H1 (cell line): Measurements from ENCODE around the gene TRIM47.

Source experiments
- CEBPB ChIP-seq: IDR thresholded peaks from 2 replicates; pipeline ENCODE4 v1.6.1; 2012; ENCODE audit warnings: low read depth, low read length
- EZH2 ChIP-seq: fragments of 200-600 bp; sonication (generic); IDR thresholded peaks from 2 replicates; pipeline ENCODE4 v1.7.1; 2012; ENCODE audit warnings: low read depth, mild to moderate bottlenecking, moderate library complexity, low read length, inconsistent platforms; ENCODE audit not compliant: severe bottlenecking
- KDM5A ChIP-seq: fragments of 200-600 bp; IDR thresholded peaks from 2 replicates; pipeline ENCODE4 v1.7.1; 2012; ENCODE audit warnings: mild to moderate bottlenecking, low read length, inconsistent platforms, mixed read lengths
- MAFK ChIP-seq: IDR thresholded peaks from 2 replicates; pipeline ENCODE4 v1.6.1; 2012; ENCODE audit warnings: low read depth, mild to moderate bottlenecking, improper control_type of control experiment, low read length
- NANOG ChIP-seq: IDR thresholded peaks from 2 replicates; pipeline ENCODE4 v1.6.1; 2011; ENCODE audit warnings: low read length, low read depth, mild to moderate bottlenecking, inconsistent platforms; ENCODE audit not compliant: insufficient read depth, poor library complexity, severe bottlenecking
- POLR2A ChIP-seq, 2 experiments: IDR thresholded peaks; 1 replicate in 1 of 2; 2 replicates in 1 of 2; pipeline ENCODE4 v1.6.1; 2011; ENCODE audit warnings: low read depth in 2 of 2, low read length in 2 of 2, mild to moderate bottlenecking in 2 of 2; ENCODE audit errors: control extremely low read depth in 1 of 2
- POLR2AphosphoS5 ChIP-seq: IDR thresholded peaks from 2 replicates; pipeline ENCODE4 v1.6.1; 2011; ENCODE audit warnings: low read depth, low read length
- RAD21 ChIP-seq, 2 experiments: IDR thresholded peaks in 1 of 2; conservative IDR thresholded peaks in 1 of 2; 2 replicates each; pipeline ENCODE4 v1.6.1; 2011; ENCODE audit warnings: low read depth in 2 of 2, low read length in 2 of 2, improper control_type of control experiment in 1 of 2, inconsistent platforms in 1 of 2, mild to moderate bottlenecking in 1 of 2, moderate library complexity in 1 of 2
- RFX5 ChIP-seq: IDR thresholded peaks from 2 replicates; pipeline ENCODE4 v1.6.1; 2011; ENCODE audit warnings: low read depth, low read length, improper control_type of control experiment, borderline replicate concordance
- SAP30 ChIP-seq: fragments of 300-600 bp; sonication (generic); IDR thresholded peaks from 2 replicates; pipeline ENCODE4 v1.7.1; 2012; ENCODE audit warnings: low read length, moderate library complexity, mild to moderate bottlenecking, inconsistent platforms; ENCODE audit not compliant: insufficient read depth, insufficient replicate concordance
- SIX5 ChIP-seq: IDR thresholded peaks from 2 replicates; pipeline ENCODE4 v1.6.1; 2011; ENCODE audit warnings: mild to moderate bottlenecking, low read depth, low read length
- TBP ChIP-seq: IDR thresholded peaks from 2 replicates; pipeline ENCODE4 v1.6.1; 2011; ENCODE audit warnings: low read depth, low read length, improper control_type of control experiment
- TF ChIP-seq, protein P1 (sequence below), 3 experiments: IDR thresholded peaks; 1 replicate in 2 of 3; 2 replicates in 1 of 3; pipeline versions ENCODE4 v1.5.1 to v1.6.1; 2011; ENCODE audit warnings: low read length in 3 of 3, mild to moderate bottlenecking in 3 of 3, inconsistent platforms in 2 of 3, low read depth in 1 of 3, moderate library complexity in 1 of 3; ENCODE audit not compliant: insufficient read depth in 1 of 3; ENCODE audit errors: control extremely low read depth in 1 of 3

DNA sequence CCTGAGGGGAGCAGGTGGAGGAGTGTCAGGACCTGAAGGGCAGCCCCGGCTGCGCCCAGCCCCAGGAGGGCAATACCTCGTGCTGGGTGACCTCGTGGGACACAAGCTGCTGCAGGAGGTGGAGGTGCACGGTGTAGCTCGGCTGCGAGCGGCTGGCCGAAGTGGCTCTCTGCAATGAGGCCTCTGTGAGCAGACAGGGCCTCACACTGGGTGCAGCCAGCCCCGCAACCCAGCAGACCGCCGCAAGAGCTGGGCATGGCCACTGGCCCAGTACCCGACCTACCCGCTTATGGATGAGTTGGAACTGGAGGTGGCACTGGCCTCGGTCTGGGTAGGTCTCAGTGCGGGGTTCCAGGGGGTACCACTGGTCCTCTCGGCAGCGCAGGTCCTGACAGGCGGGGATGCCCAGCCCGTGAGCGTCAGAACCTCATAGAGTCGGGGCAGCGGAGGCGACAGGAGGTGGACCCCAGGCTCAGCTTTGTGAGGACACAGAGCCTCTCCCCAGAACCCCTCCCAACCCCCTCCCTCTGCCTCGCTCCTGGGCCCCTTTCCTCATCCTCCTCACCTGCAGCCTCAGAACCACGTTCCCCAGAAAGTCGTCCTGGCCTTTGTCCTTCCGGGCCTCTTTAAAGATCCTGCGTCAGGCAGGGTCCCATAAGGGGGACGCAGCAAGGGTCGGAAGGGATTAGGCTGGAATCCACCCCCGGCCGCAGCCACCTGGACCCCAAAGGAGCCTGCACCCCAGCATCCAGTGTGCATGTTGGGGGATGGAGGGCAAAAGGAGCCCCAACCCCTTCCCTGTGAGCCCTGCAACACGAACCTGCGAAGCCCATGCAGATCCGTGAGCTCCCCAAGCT is 38.2 kb downstream of the TRIM47 start:
- TF ChIP-seq POLR2AphosphoS5 (no peak), SAP30 (no peak), POLR2A (IDR thresholded peaks at IDR 0.05; ENCODE audit: control extremely low read depth in 1 of 2, low read depth in 2 of 2, low read length in 2 of 2) (no peak), RAD21 (IDR thresholded peaks at IDR 0.05 in 1 of 2, conservative IDR thresholded peaks at IDR 0.05 in 1 of 2; ENCODE audit: low read depth in 2 of 2, low read length in 2 of 2) (no peak), NANOG (no peak), MAFK (no peak), RFX5 (no peak), TBP (no peak), KDM5A (no peak), CEBPB (no peak), SIX5 (no peak), EZH2 (no peak)
- TF ChIP-seq, protein P1, sequence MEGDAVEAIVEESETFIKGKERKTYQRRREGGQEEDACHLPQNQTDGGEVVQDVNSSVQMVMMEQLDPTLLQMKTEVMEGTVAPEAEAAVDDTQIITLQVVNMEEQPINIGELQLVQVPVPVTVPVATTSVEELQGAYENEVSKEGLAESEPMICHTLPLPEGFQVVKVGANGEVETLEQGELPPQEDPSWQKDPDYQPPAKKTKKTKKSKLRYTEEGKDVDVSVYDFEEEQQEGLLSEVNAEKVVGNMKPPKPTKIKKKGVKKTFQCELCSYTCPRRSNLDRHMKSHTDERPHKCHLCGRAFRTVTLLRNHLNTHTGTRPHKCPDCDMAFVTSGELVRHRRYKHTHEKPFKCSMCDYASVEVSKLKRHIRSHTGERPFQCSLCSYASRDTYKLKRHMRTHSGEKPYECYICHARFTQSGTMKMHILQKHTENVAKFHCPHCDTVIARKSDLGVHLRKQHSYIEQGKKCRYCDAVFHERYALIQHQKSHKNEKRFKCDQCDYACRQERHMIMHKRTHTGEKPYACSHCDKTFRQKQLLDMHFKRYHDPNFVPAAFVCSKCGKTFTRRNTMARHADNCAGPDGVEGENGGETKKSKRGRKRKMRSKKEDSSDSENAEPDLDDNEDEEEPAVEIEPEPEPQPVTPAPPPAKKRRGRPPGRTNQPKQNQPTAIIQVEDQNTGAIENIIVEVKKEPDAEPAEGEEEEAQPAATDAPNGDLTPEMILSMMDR (IDR thresholded peaks at IDR 0.05; ENCODE audit: control extremely low read depth in 1 of 3, insufficient read depth in 1 of 3, low read depth in 1 of 3, low read length in 3 of 3), result no peak
